Testis (tissue), 3 donors: Measurements from ENCODE around the gene DUOX1. TPM values are rescaled to one million over a fixed set of nuclear protein-coding genes. Genes with fewer than 3 reads are reported as not detected.

Source experiments
- DNase-seq: peaks from one replicate; pipeline ENCODE4 v3.0.0-alpha.2; 2019
- H3K27ac ChIP-seq, 2 donors: fragments of 200-600 bp; sonication (generic); one replicate each; pipeline ENCODE4 v1.5.1; 2019
- H3K27me3 ChIP-seq: fragments of 200-600 bp; sonication (generic); one replicate; pipeline ENCODE4 v1.5.1; 2019
- H3K36me3 ChIP-seq: fragments of 200-600 bp; sonication (generic); one replicate; pipeline ENCODE4 v1.5.1; 2017; ENCODE audit warnings: low read depth; ENCODE audit errors: missing control alignments
- H3K4me1 ChIP-seq: fragments of 200-600 bp; sonication (generic); one replicate; pipeline ENCODE4 v1.5.1; 2019
- H3K4me3 ChIP-seq, 2 donors: fragments of 200-600 bp; sonication (generic); one replicate each; pipeline ENCODE4 v1.5.1; 2017 to 2019
- H3K9me3 ChIP-seq: fragments of 200-600 bp; sonication (generic); one replicate; pipeline ENCODE4 v1.5.1; 2017
- POLR2A ChIP-seq: fragments of 450-650 bp; IDR thresholded peaks from one replicate; pipeline ENCODE4 v1.6.1; 2017; ENCODE audit warnings: antibody characterized with exemption, mild to moderate bottlenecking, moderate library complexity
- WGBS, 2 donors: methylation state at CpG; one replicate each; pipeline ENCODE4 v1.1.5; 2018; 5-methylcytosine and 5-hydroxymethylcytosine counted together
- intact Hi-C: fragments of 100-400 bp; cut with DNase I; formaldehyde crosslinking; loops from one replicate; pipeline ENCODE4 v1.15.1; 2023; ENCODE audit warnings: low total_unique reads
- polyA plus RNA-seq: library from polyadenylated mRNA; stranded (reverse); fragments of 350-450 nt; fragmentation: Illumina TruSeq; extraction: RNeasy Lipid Tissue Mini Kit (QIAGEN cat#74804); gene quantifications from one replicate; pipeline ENCODE4 v1.2.3, GENCODE V29; 2014; ENCODE audit warnings: low read depth, low replicate concordance; ENCODE audit not compliant: insufficient read depth
- total RNA-seq, 2 donors: library from RNA; depleted of rRNA; stranded (reverse); fragments of >200 nt; gene quantifications; one replicate each; pipeline ENCODE4 v1.2.3, GENCODE V29; 2016
- TF ChIP-seq, protein P1 (sequence below), 3 experiments: fragments of 450-650 bp in 2 of 3; fragments of 200-600 bp in 1 of 3; sonication (generic) in 1 of 3; IDR thresholded peaks; one replicate each; pipeline ENCODE4 v1.5.1; 2016 to 2019; ENCODE audit warnings: antibody characterized with exemption in 3 of 3, mild to moderate bottlenecking in 2 of 3, moderate library complexity in 1 of 3

DUOX1 gene
- total and polyA plus RNA-seq, 3 donors from 2014 or later, result 2.8 to 5.7 (median 5.3) TPM

DNA sequence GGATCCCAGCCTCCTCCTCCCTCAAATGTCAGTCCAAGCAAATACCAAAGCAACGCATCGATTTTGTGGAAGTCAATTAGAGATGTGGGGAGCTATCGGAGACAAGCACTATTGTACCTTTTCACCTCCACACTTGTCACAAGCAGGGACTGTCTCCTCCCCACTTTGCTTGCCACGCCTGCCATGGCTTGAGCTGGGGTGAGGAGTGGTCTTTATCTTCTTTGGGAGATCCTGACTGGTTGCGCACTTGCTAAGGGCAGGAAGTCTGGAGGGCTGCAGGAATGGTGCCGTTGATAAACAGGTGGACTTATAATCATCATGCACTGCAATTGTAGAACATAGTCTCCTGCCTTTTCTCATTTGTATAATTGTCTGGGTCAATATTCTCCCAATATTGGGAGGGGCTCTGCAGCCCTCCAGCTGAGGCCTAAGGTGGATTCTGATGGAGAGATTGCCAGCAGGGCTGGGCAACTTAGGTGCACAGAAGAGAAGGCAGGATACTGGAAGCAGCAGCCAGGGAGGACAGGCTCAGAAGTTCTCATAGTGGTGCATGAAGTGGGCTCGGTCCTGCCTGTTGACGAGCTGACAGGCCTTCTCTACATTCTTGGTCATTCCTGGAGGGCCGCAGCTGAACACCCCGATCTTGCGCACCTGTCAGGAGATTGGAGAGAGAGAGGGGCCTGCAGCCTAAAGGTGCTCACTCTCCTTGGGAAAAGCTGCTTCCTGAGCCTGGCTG, 36.0 kb upstream of the DUOX1 start:
- intact Hi-C loops, result no loop called here
- no peaks in the 10 kb centered on the region for H3K9me3 ChIP-seq
- H3K4me3 ChIP-seq, result no peak overlapping the region
- TF ChIP-seq, protein P1, sequence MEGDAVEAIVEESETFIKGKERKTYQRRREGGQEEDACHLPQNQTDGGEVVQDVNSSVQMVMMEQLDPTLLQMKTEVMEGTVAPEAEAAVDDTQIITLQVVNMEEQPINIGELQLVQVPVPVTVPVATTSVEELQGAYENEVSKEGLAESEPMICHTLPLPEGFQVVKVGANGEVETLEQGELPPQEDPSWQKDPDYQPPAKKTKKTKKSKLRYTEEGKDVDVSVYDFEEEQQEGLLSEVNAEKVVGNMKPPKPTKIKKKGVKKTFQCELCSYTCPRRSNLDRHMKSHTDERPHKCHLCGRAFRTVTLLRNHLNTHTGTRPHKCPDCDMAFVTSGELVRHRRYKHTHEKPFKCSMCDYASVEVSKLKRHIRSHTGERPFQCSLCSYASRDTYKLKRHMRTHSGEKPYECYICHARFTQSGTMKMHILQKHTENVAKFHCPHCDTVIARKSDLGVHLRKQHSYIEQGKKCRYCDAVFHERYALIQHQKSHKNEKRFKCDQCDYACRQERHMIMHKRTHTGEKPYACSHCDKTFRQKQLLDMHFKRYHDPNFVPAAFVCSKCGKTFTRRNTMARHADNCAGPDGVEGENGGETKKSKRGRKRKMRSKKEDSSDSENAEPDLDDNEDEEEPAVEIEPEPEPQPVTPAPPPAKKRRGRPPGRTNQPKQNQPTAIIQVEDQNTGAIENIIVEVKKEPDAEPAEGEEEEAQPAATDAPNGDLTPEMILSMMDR (IDR thresholded peaks at IDR 0.05), result no peak
- no peak for TF ChIP-seq POLR2A
- WGBS, 2 donors, result 91 to 93% methylated on average over 11 of the region's 11 CpGs
- DNase-seq, result no peak
- no peaks in the 10 kb centered on the region for H3K4me1 ChIP-seq
- no peaks in the 10 kb centered on the region for H3K36me3 ChIP-seq
- H3K27me3 ChIP-seq, result no peaks in the 10 kb centered on the region
- no peak overlapping the region for H3K27ac ChIP-seq

GRCh38 chr15:45094358-45094730, 35.5 kb upstream of the DUOX1 start:
- WGBS, 2 donors, result 67 to 72% methylated on average over 9 of the region's 9 CpGs
- intact Hi-C loops, result no loop called here
- no peaks in the 10 kb centered on the region for H3K27me3 ChIP-seq
- DNase-seq, result no peak
- no peak overlapping the region for H3K4me3 ChIP-seq
- H3K4me1 ChIP-seq, result no peaks in the 10 kb centered on the region
- H3K9me3 ChIP-seq, result no peaks in the 10 kb centered on the region
- H3K36me3 ChIP-seq, result no peaks in the 10 kb centered on the region
- TF ChIP-seq, protein P1 (IDR thresholded peaks at IDR 0.05), result no peak
- TF ChIP-seq POLR2A, result no peak
- no peak overlapping the region for H3K27ac ChIP-seq

DNA sequence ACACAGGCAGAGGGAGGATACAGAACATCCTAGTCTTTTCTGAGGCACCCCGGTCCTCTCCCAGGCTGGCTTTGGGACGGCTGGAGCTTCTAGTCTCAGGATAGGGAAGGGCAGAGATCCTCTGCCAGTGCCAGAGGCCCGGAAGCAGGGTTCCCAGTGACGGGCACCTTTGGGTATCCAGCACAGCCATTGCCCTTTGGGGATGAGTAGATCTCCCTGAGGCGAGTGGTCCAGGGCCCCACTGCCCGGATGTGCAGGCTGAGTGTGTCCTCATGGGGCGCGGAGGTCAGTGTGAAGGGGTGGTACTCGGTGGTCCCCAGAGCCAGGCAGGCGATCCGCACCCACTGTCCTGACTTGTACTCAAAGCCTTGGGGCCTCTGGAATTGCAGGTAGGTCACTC, 34.1 kb upstream of the DUOX1 start:
- no peaks in the 10 kb centered on the region for H3K27me3 ChIP-seq
- TF ChIP-seq, protein P1 (IDR thresholded peaks at IDR 0.05), result no peak
- TF ChIP-seq POLR2A, result no peak
- no peak overlapping the region for H3K27ac ChIP-seq
- no peaks in the 10 kb centered on the region for H3K9me3 ChIP-seq
- DNase-seq, result no peak
- H3K4me3 ChIP-seq, result no peak overlapping the region
- H3K4me1 ChIP-seq, result no peaks in the 10 kb centered on the region
- WGBS, 2 donors, result 95 to 98% methylated on average over 9 to 11 of the region's 11 CpGs
- H3K36me3 ChIP-seq, result no peaks in the 10 kb centered on the region
- intact Hi-C loops, result no loop called here

- H3K4me1 ChIP-seq, result no peaks in the 10 kb centered on the region
- no peak overlapping the region for H3K27ac ChIP-seq
- DNase-seq, result no peak
- no peaks in the 10 kb centered on the region for H3K36me3 ChIP-seq
- no peaks in the 10 kb centered on the region for H3K27me3 ChIP-seq
- no peaks in the 10 kb centered on the region for H3K9me3 ChIP-seq
- intact Hi-C loops, result no loop called here
- 89 to 97% methylated on average over 3 to 7 of the region's 7 CpGs for WGBS, 2 donors
- TF ChIP-seq POLR2A, result no peak
- TF ChIP-seq, protein P1 (IDR thresholded peaks at IDR 0.05), result no peak
- no peak overlapping the region for H3K4me3 ChIP-seq
Observed at GRCh38 chr15:45097466-45097865, 32.3 kb upstream of the DUOX1 start.

GRCh38 chr15:45099549-45100165, 30.1 kb upstream of the DUOX1 start:
- intact Hi-C loops, result no loop called here
- Histone ChIP-seq H3K9me3 (no peaks in the 10 kb centered on the region), H3K27me3 (no peaks in the 10 kb centered on the region), H3K36me3 (no peaks in the 10 kb centered on the region), H3K4me3 (no peak overlapping the region), H3K4me1 (no peaks in the 10 kb centered on the region), H3K27ac (no peak overlapping the region)
- WGBS, 2 donors, result 90% methylated on average over 23 of the region's 23 CpGs
- TF ChIP-seq, protein P1 (IDR thresholded peaks at IDR 0.05), result no peak
- TF ChIP-seq POLR2A, result no peak
- no peak for DNase-seq
